ENCODE data around the gene PTPRF.

The PTPRF gene

GRCh38 chr1:43507296-43508295 is 23.1 kb upstream of the PTPRF start:
- Histone ChIP-seq H3K9me3 (ENCODE audit: control insufficient read depth, insufficient read depth, low read length) (no peaks in the 10 kb centered on the region), H3K9ac (ENCODE audit: low read depth, low read length) (no peak overlapping the region), H3K4me1 (ENCODE audit: insufficient read depth, low read length) (no peaks in the 10 kb centered on the region), H3K36me3 (ENCODE audit: insufficient read depth, low read length) (no peaks in the 10 kb centered on the region)

GRCh38 chr1:43509007-43509739 is 21.5 kb upstream of the PTPRF start:
- Histone ChIP-seq H3K9ac (ENCODE audit: low read depth, low read length) (no peak overlapping the region), H3K4me1 (ENCODE audit: insufficient read depth, low read length) (no peaks in the 10 kb centered on the region), H3K36me3 (ENCODE audit: insufficient read depth, low read length) (no peaks in the 10 kb centered on the region), H3K9me3 (ENCODE audit: control insufficient read depth, insufficient read depth, low read length) (no peaks in the 10 kb centered on the region)

- Histone ChIP-seq H3K36me3 (ENCODE audit: insufficient read depth, low read length) (no peaks in the 10 kb centered on the region), H3K9me3 (ENCODE audit: control insufficient read depth, insufficient read depth, low read length) (no peaks in the 10 kb centered on the region), H3K4me1 (ENCODE audit: insufficient read depth, low read length) (no peaks in the 10 kb centered on the region), H3K9ac (ENCODE audit: low read depth, low read length) (no peak overlapping the region)
Measured at GRCh38 chr1:43509740-43510375, 20.8 kb upstream of the PTPRF start.

- H3K9me3 ChIP-seq (ENCODE audit: control insufficient read depth, insufficient read depth, low read length): no peaks in the 10 kb centered on the region
- no peaks in the 10 kb centered on the region for H3K36me3 ChIP-seq (ENCODE audit: insufficient read depth, low read length)
- no peak overlapping the region for H3K9ac ChIP-seq (ENCODE audit: low read depth, low read length)
- H3K4me1 ChIP-seq (ENCODE audit: insufficient read depth, low read length): no peaks in the 10 kb centered on the region
Measured at GRCh38 chr1:43510621-43511020, 20.1 kb upstream of the PTPRF start.

GRCh38 chr1:43511394-43511793 is 19.3 kb upstream of the PTPRF start:
- no peaks in the 10 kb centered on the region for H3K36me3 ChIP-seq (ENCODE audit: insufficient read depth, low read length)
- H3K9me3 ChIP-seq (ENCODE audit: control insufficient read depth, insufficient read depth, low read length): no peaks in the 10 kb centered on the region
- H3K4me1 ChIP-seq (ENCODE audit: insufficient read depth, low read length): no peaks in the 10 kb centered on the region

GRCh38 chr1:43512133-43512532 is 18.6 kb upstream of the PTPRF start:
- no peaks in the 10 kb centered on the region for H3K4me1 ChIP-seq (ENCODE audit: insufficient read depth, low read length)
- no peaks in the 10 kb centered on the region for H3K9me3 ChIP-seq (ENCODE audit: control insufficient read depth, insufficient read depth, low read length)
- no peaks in the 10 kb centered on the region for H3K36me3 ChIP-seq (ENCODE audit: insufficient read depth, low read length)
- no peak overlapping the region for H3K9ac ChIP-seq (ENCODE audit: low read depth, low read length)

More at GRCh38 chr1:43511394-43511793, 19.3 kb upstream of the PTPRF start:
- H3K9ac ChIP-seq (ENCODE audit: low read depth, low read length): no peak overlapping the region

GRCh38 chr1:43512681-43513080 is 18.0 kb upstream of the PTPRF start:
- Histone ChIP-seq H3K4me1 (ENCODE audit: insufficient read depth, low read length) (no peaks in the 10 kb centered on the region), H3K36me3 (ENCODE audit: insufficient read depth, low read length) (no peaks in the 10 kb centered on the region), H3K9me3 (ENCODE audit: control insufficient read depth, insufficient read depth, low read length) (no peaks in the 10 kb centered on the region), H3K9ac (ENCODE audit: low read depth, low read length) (no peak overlapping the region)

- no peaks in the 10 kb centered on the region for H3K9me3 ChIP-seq (ENCODE audit: control insufficient read depth, insufficient read depth, low read length)
- no peaks in the 10 kb centered on the region for H3K36me3 ChIP-seq (ENCODE audit: insufficient read depth, low read length)
- no peak overlapping the region for H3K9ac ChIP-seq (ENCODE audit: low read depth, low read length)
- H3K4me1 ChIP-seq (ENCODE audit: insufficient read depth, low read length): no peaks in the 10 kb centered on the region
Measured at GRCh38 chr1:43513471-43514173, 17.1 kb upstream of the PTPRF start.

- 0 out of 2 replicates have a peak, but pooled peaks cover 5% of the 10 kb centered on the region for H3K4me1 ChIP-seq (ENCODE audit: insufficient read depth, low read length)
- no peak overlapping the region for H3K9ac ChIP-seq (ENCODE audit: low read depth, low read length)
- no peaks in the 10 kb centered on the region for H3K36me3 ChIP-seq (ENCODE audit: insufficient read depth, low read length)
- no peaks in the 10 kb centered on the region for H3K9me3 ChIP-seq (ENCODE audit: control insufficient read depth, insufficient read depth, low read length)
Measured at GRCh38 chr1:43518935-43519686, 11.6 kb upstream of the PTPRF start.

- Histone ChIP-seq H3K9ac (ENCODE audit: low read depth, low read length) (no peak overlapping the region), H3K36me3 (ENCODE audit: insufficient read depth, low read length) (no peaks in the 10 kb centered on the region), H3K9me3 (ENCODE audit: control insufficient read depth, insufficient read depth, low read length) (no peaks in the 10 kb centered on the region), H3K4me1 (ENCODE audit: insufficient read depth, low read length) (0 out of 2 replicates have a peak, but pooled peaks cover 5% of the 10 kb centered on the region)
Measured at GRCh38 chr1:43520100-43520778, 10.4 kb upstream of the PTPRF start.

GRCh38 chr1:43521078-43521477 is 9.6 kb upstream of the PTPRF start:
- peaks cover 5% of the 10 kb centered on the region; the same call in 1 of the 2 replicates for H3K4me1 ChIP-seq (ENCODE audit: insufficient read depth, low read length)
- no peaks in the 10 kb centered on the region for H3K9me3 ChIP-seq (ENCODE audit: control insufficient read depth, insufficient read depth, low read length)
- H3K36me3 ChIP-seq (ENCODE audit: insufficient read depth, low read length): no peaks in the 10 kb centered on the region
- no peak overlapping the region for H3K9ac ChIP-seq (ENCODE audit: low read depth, low read length)

GRCh38 chr1:43521756-43522155 is 8.9 kb upstream of the PTPRF start:
- no peaks in the 10 kb centered on the region for H3K9me3 ChIP-seq (ENCODE audit: control insufficient read depth, insufficient read depth, low read length)
- H3K4me1 ChIP-seq (ENCODE audit: insufficient read depth, low read length): peaks cover 5% of the 10 kb centered on the region; the same call in 1 of the 2 replicates
- no peaks in the 10 kb centered on the region for H3K36me3 ChIP-seq (ENCODE audit: insufficient read depth, low read length)
- no peak overlapping the region for H3K9ac ChIP-seq (ENCODE audit: low read depth, low read length)

GRCh38 chr1:43522431-43522775 is 8.3 kb upstream of the PTPRF start:
- no peak overlapping the region for H3K9ac ChIP-seq (ENCODE audit: low read depth, low read length)
- peaks cover 5% of the 10 kb centered on the region; the same call in 1 of the 2 replicates for H3K4me1 ChIP-seq (ENCODE audit: insufficient read depth, low read length)
- H3K36me3 ChIP-seq (ENCODE audit: insufficient read depth, low read length): no peaks in the 10 kb centered on the region
- no peaks in the 10 kb centered on the region for H3K9me3 ChIP-seq (ENCODE audit: control insufficient read depth, insufficient read depth, low read length)
